HCT116 (cell line): ENCODE measurements around the gene RFX2. TPM values are rescaled to one million over a fixed set of nuclear protein-coding genes. Genes with fewer than 3 reads are reported as not detected.
A peak's percentile ranks its signal among the peaks of the same experiment; 100 is the strongest.

Source experiments
- ATAC-seq: fragments of 200-7000 bp; cut with Tn5 transposase; 2 replicates; pipeline ENCODE4 v1.9.1; 2020; ENCODE audit warnings: mild to moderate bottlenecking, moderate library complexity
- BruUV-seq: library from RNA; stranded (reverse); fragments of 400-500 nt; replicated peaks from 2 replicates; lab custom pipeline; 2021; lab: Mats Ljungman, UMichigan
- CTCF ChIA-PET: fragments of 300-600 bp; sonication (Branson Sonifier 250); formaldehyde crosslinking; loops from one replicate; lab custom pipeline; 2021; ENCODE audit warnings: antibody characterized with exemption; lab: Charles Lee
- POLR2A ChIA-PET: fragments of 300-600, 350-600 bp; sonication (Branson Sonifier 250); formaldehyde crosslinking; loops from one replicate; lab custom pipeline; 2021; ENCODE audit warnings: antibody characterized with exemption; lab: Charles Lee
- RAD21 ChIA-PET, 2 experiments: fragments of 300-600 bp; sonication (Branson Sonifier 250); formaldehyde crosslinking; loops; one replicate each; lab custom pipeline; 2023; ENCODE audit warnings: low total read pairs in 2 of 2; ENCODE audit not compliant: uncharacterized antibody in 2 of 2, unreplicated experiment in 2 of 2, low non-redundant PET in 1 of 2; lab: Charles Lee
- DNase-seq: peaks from one replicate; pipeline ENCODE4 v3.0.0-alpha.2; 2010; ENCODE audit warnings: low read depth, low spot score
- H2AFZ ChIP-seq: fragments of 200-600 bp; shearing (Covaris generic), sonication (generic); 2 replicates; pipeline ENCODE4 v1.6.1; 2017; ENCODE audit warnings: low read depth, mixed run types, mixed read lengths, antibody characterized with exemption, low read length; ENCODE audit not compliant: poor library complexity, severe bottlenecking
- H3K27ac ChIP-seq: 2 replicates; pipeline ENCODE4 v1.5.1; 2012; ENCODE audit warnings: low read depth, low read length
- H3K27me3 ChIP-seq: fragments of 200-600 bp; sonication (generic); 2 replicates; pipeline ENCODE4 v1.6.1; 2016; ENCODE audit warnings: mixed run types, low read length, mixed read lengths; ENCODE audit not compliant: insufficient read depth
- H3K36me3 ChIP-seq, 2 experiments: fragments of 200-500 bp in 1 of 2; fragments of 200-600 bp in 1 of 2; sonication (Bioruptor generic) in 1 of 2; sonication (generic) in 1 of 2; 2 replicates each; pipeline versions ENCODE4 v1.5.1 to v1.6.1; 2014 to 2016; ENCODE audit warnings: low read length in 2 of 2, inconsistent platforms in 1 of 2, mixed read lengths in 1 of 2, mixed run types in 1 of 2; ENCODE audit not compliant: insufficient read depth in 2 of 2, control insufficient read depth in 1 of 2
- H3K4me1 ChIP-seq, 2 experiments: fragments of 200-600 bp in 1 of 2; sonication (generic) in 1 of 2; 2 replicates each; pipeline versions ENCODE4 v1.5.1 to v1.6.1; 2012 to 2017; ENCODE audit warnings: low read length in 2 of 2, inconsistent platforms in 1 of 2, mild to moderate bottlenecking in 1 of 2, mixed read lengths in 1 of 2, mixed run types in 1 of 2, moderate library complexity in 1 of 2; ENCODE audit not compliant: insufficient read depth in 2 of 2, control insufficient read depth in 1 of 2
- H3K4me2 ChIP-seq: fragments of 200-600 bp; sonication (generic); 2 replicates; pipeline ENCODE4 v1.6.1; 2017; ENCODE audit warnings: mixed run types, low read length, mixed read lengths
- H3K4me3 ChIP-seq, 2 experiments: fragments of 200-600 bp in 1 of 2; sonication (generic) in 1 of 2; replicated peaks in 1 of 2; 2 replicates each; pipeline ENCODE4 v1.5.1; 2011 to 2016; ENCODE audit warnings: low read length in 2 of 2, control low read depth in 1 of 2, low read depth in 1 of 2, mild to moderate bottlenecking in 1 of 2, mixed read lengths in 1 of 2, mixed run types in 1 of 2
- H3K79me2 ChIP-seq: fragments of 200-600 bp; sonication (generic); 2 replicates; pipeline ENCODE4 v1.6.1; 2017; ENCODE audit warnings: mild to moderate bottlenecking, mixed run types, low read length, moderate library complexity, mixed read lengths; ENCODE audit not compliant: insufficient read depth
- H3K9ac ChIP-seq: fragments of 200-600 bp; sonication (generic); 2 replicates; pipeline ENCODE4 v1.6.1; 2016; ENCODE audit warnings: low read length, mixed read lengths
- H3K9me2 ChIP-seq: fragments of 200-600 bp; sonication (generic), shearing (Covaris generic); 2 replicates; pipeline ENCODE4 v1.6.1; 2017; ENCODE audit warnings: mixed run types, mild to moderate bottlenecking, moderate library complexity; ENCODE audit not compliant: insufficient read depth
- H3K9me3 ChIP-seq, 2 experiments: fragments of 200-500 bp in 1 of 2; fragments of 200-600 bp in 1 of 2; sonication (Bioruptor generic) in 1 of 2; sonication (generic) in 1 of 2; 2 replicates each; pipeline ENCODE4 v1.6.1; 2014 to 2017; ENCODE audit warnings: low read length in 2 of 2, mixed read lengths in 2 of 2, inconsistent platforms in 1 of 2, low read depth in 1 of 2, mild to moderate bottlenecking in 1 of 2, mixed run types in 1 of 2, moderate library complexity in 1 of 2; ENCODE audit not compliant: control insufficient read depth in 1 of 2, insufficient read depth in 1 of 2
- H4K20me1 ChIP-seq: fragments of 200-600 bp; sonication (generic), shearing (Covaris generic); 2 replicates; pipeline ENCODE4 v1.6.1; 2017; ENCODE audit warnings: mixed run types, mild to moderate bottlenecking, moderate library complexity; ENCODE audit not compliant: insufficient read depth
- CEBPB ChIP-seq: IDR thresholded peaks from 2 replicates; pipeline ENCODE4 v1.6.1; 2012; ENCODE audit warnings: low read depth
- EGR1 ChIP-seq: IDR thresholded peaks from 2 replicates; pipeline ENCODE4 v1.6.1; 2012; ENCODE audit warnings: low read depth
- ELF1 ChIP-seq: IDR thresholded peaks from 2 replicates; pipeline ENCODE4 v1.6.1; 2012; ENCODE audit warnings: low read depth, borderline replicate concordance
- EZH2 ChIP-seq: fragments of 200-600 bp; sonication (generic); IDR thresholded peaks from 2 replicates; pipeline ENCODE4 v1.6.1; 2017; ENCODE audit warnings: antibody characterized with exemption, mixed run types
- FOSL1 ChIP-seq: IDR thresholded peaks from 2 replicates; pipeline ENCODE4 v1.6.1; 2012; ENCODE audit warnings: low read depth
- POLR2AphosphoS5 ChIP-seq: IDR thresholded peaks from 2 replicates; pipeline ENCODE4 v1.6.1; 2011; ENCODE audit warnings: mild to moderate bottlenecking, low read depth, low read length, moderate library complexity
- RAD21 ChIP-seq: IDR thresholded peaks from 2 replicates; pipeline ENCODE4 v1.6.1; 2012; ENCODE audit warnings: low read depth, mild to moderate bottlenecking
- SIN3A ChIP-seq: IDR thresholded peaks from 2 replicates; pipeline ENCODE4 v1.6.1; 2012; ENCODE audit warnings: low read depth
- SP1 ChIP-seq: IDR thresholded peaks from 2 replicates; pipeline ENCODE4 v1.6.1; 2012; ENCODE audit warnings: low read depth
- SRF ChIP-seq: IDR thresholded peaks from 2 replicates; pipeline ENCODE4 v1.6.1; 2012; ENCODE audit warnings: low read depth
- TCF7L2 ChIP-seq: IDR thresholded peaks from 2 replicates; pipeline ENCODE4 v1.7.0; 2011; ENCODE audit warnings: borderline replicate concordance, inconsistent platforms; ENCODE audit not compliant: insufficient read depth, insufficient read length; ENCODE audit errors: extremely low read depth
- YY1 ChIP-seq: IDR thresholded peaks from 2 replicates; pipeline ENCODE4 v1.6.1; 2011; ENCODE audit warnings: low read length, low read depth, moderate library complexity, mild to moderate bottlenecking; ENCODE audit not compliant: insufficient replicate concordance; ENCODE audit errors: extremely low read depth
- ZFX ChIP-seq: fragments of 450-650 bp; IDR thresholded peaks from 2 replicates; pipeline ENCODE4 v1.6.1; 2017
- ZNF274 ChIP-seq: fragments of 200-500 bp; sonication (Bioruptor generic); IDR thresholded peaks from 2 replicates; pipeline ENCODE4 v1.6.1; 2014; ENCODE audit warnings: mild to moderate bottlenecking, low read depth, low read length, inconsistent platforms
- intact Hi-C: fragments of 100-400 bp; cut with micrococcal nuclease; formaldehyde crosslinking; loops from 2 replicates; pipeline ENCODE4 v1.10.0; 2022
- total RNA-seq: library from RNA; stranded (reverse); gene quantifications from one replicate; pipeline ENCODE4 v1.2.1, GENCODE V29; 2021; ENCODE audit not compliant: unreplicated experiment
- TF ChIP-seq, protein P1 (sequence below): IDR thresholded peaks from 2 replicates; pipeline ENCODE4 v1.6.1; 2012; ENCODE audit warnings: low read depth
- TF ChIP-seq, protein P2 (sequence below): IDR thresholded peaks from 2 replicates; pipeline ENCODE4 v1.6.1; 2012
- TF ChIP-seq, protein P3 (sequence below), 3 experiments: fragments of 200-600 bp in 1 of 3; sonication (generic) in 1 of 3; IDR thresholded peaks in 2 of 3; conservative IDR thresholded peaks in 1 of 3; 2 replicates each; pipeline ENCODE4 v1.5.1; 2012 to 2017; ENCODE audit warnings: low read depth in 2 of 3, low read length in 2 of 3, antibody characterized with exemption in 1 of 3, borderline replicate concordance in 1 of 3, control low read depth in 1 of 3, mild to moderate bottlenecking in 1 of 3, mixed read lengths in 1 of 3, mixed run types in 1 of 3, moderate library complexity in 1 of 3; ENCODE audit not compliant: insufficient read depth in 1 of 3

RFX2 gene
- total RNA-seq, 1 experiment from 2014 or later, result 13.7 TPM

DNA sequence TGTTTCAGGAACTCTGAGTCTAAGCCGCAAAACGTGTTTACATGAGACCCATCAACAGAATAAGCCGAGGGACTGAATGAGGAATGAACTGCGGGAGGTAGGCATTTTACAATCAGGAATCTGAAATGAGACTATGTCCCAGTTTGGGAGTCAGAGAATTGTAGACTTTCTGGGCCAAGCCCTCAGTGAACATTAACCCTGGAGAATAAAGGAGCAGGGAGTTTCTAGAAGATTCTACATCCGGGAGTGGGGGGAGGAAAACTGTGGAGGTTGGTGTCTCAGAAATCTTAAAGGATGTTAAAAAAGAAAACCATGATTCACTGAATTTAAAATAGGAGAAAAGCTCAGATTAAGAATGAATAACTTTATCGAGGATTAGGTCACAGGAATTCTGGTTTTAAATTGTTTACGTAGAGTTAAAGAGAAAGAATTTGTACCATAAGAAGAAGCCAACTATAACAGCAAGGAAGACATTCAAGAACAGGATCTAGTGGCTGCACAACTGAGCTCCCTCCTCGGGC lies 18.5 kb downstream of the RFX2 start:
- intact Hi-C loops, result no loop called here
- Histone ChIP-seq H4K20me1 (no peaks in the 10 kb centered on the region), H3K27ac (peak overlapping the region; percentile 33), H3K27me3 (no peaks in the 10 kb centered on the region), H3K9me2 (no peaks in the 10 kb centered on the region), H2AFZ (no peak overlapping the region), H3K9me3 (no peaks in the 10 kb centered on the region), H3K9ac (peak overlapping the region; percentile 69), H3K79me2 (peaks cover 14% of the 10 kb centered on the region; the same call in 1 of the 2 replicates), H3K4me1 (peaks cover 39 to 53% of the 10 kb centered on the region in 2 experiments), H3K4me3 (peak overlapping the region; percentile 33 to 54), H3K4me2 (peak overlapping the region; percentile 91), H3K36me3 (no peaks in the 10 kb centered on the region)
- TF ChIP-seq ELF1 (no peak), EZH2 (no peak), FOSL1 (no peak), ZFX (no peak), ZNF274 (no peak), EGR1 (no peak), RAD21 (no peak), POLR2AphosphoS5 (no peak), SIN3A (no peak), YY1 (no peak), TCF7L2 (no peak), CEBPB (no peak), SRF (no peak), SP1 (no peak)
- TF ChIP-seq, protein P1, sequence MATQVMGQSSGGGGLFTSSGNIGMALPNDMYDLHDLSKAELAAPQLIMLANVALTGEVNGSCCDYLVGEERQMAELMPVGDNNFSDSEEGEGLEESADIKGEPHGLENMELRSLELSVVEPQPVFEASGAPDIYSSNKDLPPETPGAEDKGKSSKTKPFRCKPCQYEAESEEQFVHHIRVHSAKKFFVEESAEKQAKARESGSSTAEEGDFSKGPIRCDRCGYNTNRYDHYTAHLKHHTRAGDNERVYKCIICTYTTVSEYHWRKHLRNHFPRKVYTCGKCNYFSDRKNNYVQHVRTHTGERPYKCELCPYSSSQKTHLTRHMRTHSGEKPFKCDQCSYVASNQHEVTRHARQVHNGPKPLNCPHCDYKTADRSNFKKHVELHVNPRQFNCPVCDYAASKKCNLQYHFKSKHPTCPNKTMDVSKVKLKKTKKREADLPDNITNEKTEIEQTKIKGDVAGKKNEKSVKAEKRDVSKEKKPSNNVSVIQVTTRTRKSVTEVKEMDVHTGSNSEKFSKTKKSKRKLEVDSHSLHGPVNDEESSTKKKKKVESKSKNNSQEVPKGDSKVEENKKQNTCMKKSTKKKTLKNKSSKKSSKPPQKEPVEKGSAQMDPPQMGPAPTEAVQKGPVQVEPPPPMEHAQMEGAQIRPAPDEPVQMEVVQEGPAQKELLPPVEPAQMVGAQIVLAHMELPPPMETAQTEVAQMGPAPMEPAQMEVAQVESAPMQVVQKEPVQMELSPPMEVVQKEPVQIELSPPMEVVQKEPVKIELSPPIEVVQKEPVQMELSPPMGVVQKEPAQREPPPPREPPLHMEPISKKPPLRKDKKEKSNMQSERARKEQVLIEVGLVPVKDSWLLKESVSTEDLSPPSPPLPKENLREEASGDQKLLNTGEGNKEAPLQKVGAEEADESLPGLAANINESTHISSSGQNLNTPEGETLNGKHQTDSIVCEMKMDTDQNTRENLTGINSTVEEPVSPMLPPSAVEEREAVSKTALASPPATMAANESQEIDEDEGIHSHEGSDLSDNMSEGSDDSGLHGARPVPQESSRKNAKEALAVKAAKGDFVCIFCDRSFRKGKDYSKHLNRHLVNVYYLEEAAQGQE, result no peak
- TF ChIP-seq, protein P2, sequence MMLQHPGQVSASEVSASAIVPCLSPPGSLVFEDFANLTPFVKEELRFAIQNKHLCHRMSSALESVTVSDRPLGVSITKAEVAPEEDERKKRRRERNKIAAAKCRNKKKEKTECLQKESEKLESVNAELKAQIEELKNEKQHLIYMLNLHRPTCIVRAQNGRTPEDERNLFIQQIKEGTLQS, result no peak
- TF ChIP-seq, protein P3, sequence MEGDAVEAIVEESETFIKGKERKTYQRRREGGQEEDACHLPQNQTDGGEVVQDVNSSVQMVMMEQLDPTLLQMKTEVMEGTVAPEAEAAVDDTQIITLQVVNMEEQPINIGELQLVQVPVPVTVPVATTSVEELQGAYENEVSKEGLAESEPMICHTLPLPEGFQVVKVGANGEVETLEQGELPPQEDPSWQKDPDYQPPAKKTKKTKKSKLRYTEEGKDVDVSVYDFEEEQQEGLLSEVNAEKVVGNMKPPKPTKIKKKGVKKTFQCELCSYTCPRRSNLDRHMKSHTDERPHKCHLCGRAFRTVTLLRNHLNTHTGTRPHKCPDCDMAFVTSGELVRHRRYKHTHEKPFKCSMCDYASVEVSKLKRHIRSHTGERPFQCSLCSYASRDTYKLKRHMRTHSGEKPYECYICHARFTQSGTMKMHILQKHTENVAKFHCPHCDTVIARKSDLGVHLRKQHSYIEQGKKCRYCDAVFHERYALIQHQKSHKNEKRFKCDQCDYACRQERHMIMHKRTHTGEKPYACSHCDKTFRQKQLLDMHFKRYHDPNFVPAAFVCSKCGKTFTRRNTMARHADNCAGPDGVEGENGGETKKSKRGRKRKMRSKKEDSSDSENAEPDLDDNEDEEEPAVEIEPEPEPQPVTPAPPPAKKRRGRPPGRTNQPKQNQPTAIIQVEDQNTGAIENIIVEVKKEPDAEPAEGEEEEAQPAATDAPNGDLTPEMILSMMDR (IDR thresholded peaks at IDR 0.05 in 2 of 3, conservative IDR thresholded peaks at IDR 0.05 in 1 of 3; ENCODE audit: borderline replicate concordance in 1 of 3, insufficient read depth in 1 of 3, low read depth in 2 of 3, low read length in 2 of 3), result no peak
- DNase-seq (no peak), ATAC-seq (no peak)
- no TSS peak for BruUV-seq
- ChIA-PET POLR2A (interaction anchor here (0.9 kb wide), 1 partner anchor 14 kb away, joined by 6 read pairs; no protein-coding TSS in a partner anchor), CTCF (interaction anchor here (1.0 kb wide), 1 partner anchor 44 kb away, joined by 3 read pairs; no protein-coding TSS in a partner anchor), RAD21 (interaction anchor here (0.7 to 0.9 kb wide), 2 partner anchors 30 to 34 kb away, joined by 3 read pairs; no protein-coding TSS in a partner anchor)
